Astrocyte of the spinal cord (primary cell): Measurements from ENCODE around the gene NKIRAS2.

Source experiments
- DNase-seq: peaks from one replicate; pipeline ENCODE4 v3.0.0; 2011; ENCODE audit warnings: low read depth, low spot score
- H3K4me3 ChIP-seq: 2 replicates; pipeline ENCODE4 v1.5.1; 2011; ENCODE audit warnings: low read depth, mild to moderate bottlenecking, low read length, moderate library complexity
- in situ Hi-C: cut with HindIII; loops from 2 replicates; pipeline ENCODE4 v1.10.0; 2017; ENCODE audit warnings: low sequenced_read_pairs
- TF ChIP-seq, protein P1 (sequence below): IDR thresholded peaks from 2 replicates; pipeline ENCODE4 v1.5.1; 2012; ENCODE audit warnings: low read depth, mild to moderate bottlenecking, low read length, inconsistent platforms

NKIRAS2 gene

DNA sequence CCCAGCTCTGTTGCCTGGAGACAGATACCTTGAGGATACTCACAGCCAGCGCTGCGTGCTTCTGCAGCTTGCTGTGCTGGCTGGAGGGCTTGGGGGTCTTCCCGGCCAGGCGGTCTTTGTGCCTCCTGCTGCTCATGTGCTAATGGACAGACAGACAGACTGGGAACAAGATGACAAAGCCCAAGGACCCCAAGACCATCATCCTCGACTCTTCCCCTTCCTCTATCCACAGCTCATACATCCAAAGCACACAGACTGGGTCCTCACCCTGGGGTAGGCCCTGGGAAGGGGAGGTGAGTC lies 7.7 kb downstream of the NKIRAS2 start:
- TF ChIP-seq, protein P1, sequence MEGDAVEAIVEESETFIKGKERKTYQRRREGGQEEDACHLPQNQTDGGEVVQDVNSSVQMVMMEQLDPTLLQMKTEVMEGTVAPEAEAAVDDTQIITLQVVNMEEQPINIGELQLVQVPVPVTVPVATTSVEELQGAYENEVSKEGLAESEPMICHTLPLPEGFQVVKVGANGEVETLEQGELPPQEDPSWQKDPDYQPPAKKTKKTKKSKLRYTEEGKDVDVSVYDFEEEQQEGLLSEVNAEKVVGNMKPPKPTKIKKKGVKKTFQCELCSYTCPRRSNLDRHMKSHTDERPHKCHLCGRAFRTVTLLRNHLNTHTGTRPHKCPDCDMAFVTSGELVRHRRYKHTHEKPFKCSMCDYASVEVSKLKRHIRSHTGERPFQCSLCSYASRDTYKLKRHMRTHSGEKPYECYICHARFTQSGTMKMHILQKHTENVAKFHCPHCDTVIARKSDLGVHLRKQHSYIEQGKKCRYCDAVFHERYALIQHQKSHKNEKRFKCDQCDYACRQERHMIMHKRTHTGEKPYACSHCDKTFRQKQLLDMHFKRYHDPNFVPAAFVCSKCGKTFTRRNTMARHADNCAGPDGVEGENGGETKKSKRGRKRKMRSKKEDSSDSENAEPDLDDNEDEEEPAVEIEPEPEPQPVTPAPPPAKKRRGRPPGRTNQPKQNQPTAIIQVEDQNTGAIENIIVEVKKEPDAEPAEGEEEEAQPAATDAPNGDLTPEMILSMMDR, result no peak
- no peak for DNase-seq
- in situ Hi-C loops, result no loop called here
- no peak overlapping the region for H3K4me3 ChIP-seq

DNA sequence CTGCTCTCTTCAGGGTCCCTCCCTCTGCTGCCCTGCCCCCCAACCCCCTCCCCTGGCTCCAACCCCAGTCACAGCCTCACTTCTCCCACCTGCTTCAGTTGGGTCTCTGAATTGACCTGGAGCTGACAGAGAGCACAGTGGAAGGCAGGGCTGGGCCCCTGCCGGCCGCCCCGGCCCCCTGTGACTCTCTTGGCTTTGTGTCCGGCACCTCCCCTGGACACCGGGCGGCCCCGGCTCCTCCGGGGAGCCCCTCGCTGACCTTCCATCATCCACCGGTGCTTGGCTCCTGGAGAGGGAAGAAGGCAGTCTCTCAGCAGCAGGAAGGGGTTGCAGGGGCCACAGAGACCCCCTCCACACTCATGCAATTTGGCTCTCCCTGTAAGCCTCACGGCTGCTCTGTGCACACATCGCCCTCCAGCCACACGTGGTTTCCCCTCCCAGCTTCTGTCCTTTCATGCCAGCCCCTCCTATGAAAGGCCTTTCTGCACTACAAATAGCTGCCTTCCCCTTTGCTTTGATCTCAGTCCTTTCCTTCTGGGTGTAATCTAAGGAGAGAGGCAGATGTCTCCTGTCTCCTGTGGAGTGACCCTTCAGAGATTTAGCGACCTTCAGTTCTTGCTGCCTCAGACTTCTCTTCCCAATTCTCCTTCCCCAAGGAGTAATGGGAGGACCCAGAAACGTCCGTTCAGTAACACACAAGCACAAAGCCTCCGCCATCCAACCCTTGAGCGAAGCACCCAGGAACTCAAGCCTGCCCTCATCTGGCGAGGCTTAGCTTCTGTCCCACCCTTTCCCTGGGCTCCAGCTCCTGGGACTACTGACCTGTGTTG lies 8.3 kb downstream of the NKIRAS2 start:
- DNase-seq, result no peak
- no peak overlapping the region for H3K4me3 ChIP-seq
- TF ChIP-seq, protein P1, result peak; percentile 28
- in situ Hi-C loops, result no loop called here

DNA sequence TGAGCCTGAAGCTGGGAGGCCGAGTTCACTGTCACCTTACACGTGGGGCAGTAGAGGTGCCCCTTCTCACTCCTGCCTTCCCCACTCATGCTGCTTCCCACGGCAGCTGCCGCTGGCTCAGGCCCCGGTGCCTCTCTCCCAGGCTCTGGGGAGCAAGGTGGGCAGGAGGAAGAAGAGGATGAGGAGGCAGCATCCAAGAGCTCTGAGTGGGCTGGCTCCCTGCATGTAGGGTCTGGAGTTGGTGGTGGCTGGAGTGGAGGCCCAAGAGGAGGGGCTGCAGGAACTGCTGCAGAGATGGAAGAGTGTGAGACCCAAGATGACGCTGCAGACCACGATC lies 8.9 kb downstream of the NKIRAS2 start:
- TF ChIP-seq, protein P1, result no peak
- no peak overlapping the region for H3K4me3 ChIP-seq
- in situ Hi-C loops, result no loop called here
- DNase-seq, result no peak

DNA sequence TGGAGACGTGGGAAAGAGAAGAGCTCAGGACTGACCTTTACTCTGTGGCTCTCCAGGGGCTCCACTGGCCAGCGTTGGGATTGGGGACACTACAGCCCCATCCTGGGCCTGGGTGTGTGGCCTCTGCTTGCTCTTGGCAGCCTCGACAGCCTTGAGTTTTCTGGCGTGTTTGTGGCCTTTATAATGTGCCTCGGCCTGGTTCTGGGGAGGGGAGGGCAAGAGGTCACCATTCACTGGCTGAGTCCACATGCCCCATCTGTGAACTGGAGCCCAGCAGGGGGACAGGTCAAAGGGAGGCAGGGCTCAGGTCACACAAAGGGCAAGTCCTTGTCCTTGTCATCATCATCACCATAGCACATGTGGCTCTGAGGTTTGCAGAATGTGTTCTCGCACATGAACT lies 11.7 kb downstream of the NKIRAS2 start:
- in situ Hi-C loops, result no loop called here
- TF ChIP-seq, protein P1, result no peak
- DNase-seq, result no peak
- H3K4me3 ChIP-seq, result no peak overlapping the region

DNA sequence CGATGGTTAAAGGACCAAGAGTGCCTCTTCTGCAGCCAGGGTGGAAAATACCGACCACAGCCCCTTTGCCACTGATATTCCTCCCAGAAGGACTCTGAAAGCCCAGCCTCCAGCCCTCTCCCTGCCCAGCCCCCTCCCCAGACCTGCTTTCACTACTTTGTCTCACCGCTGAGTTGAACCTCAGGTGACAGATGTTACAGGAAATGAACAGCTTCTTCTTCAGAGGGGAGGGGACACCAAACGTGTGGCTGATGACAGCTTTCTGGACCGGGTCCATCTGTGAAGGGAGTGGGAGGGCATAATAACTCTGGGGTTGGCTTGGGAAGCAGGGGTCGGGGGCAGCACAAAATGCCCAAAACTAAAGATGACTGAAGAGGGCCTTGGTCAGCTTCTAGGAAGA lies 14.2 kb downstream of the NKIRAS2 start:
- TF ChIP-seq, protein P1, result no peak
- DNase-seq, result no peak
- no peak overlapping the region for H3K4me3 ChIP-seq
- in situ Hi-C loops, result no loop called here

DNA sequence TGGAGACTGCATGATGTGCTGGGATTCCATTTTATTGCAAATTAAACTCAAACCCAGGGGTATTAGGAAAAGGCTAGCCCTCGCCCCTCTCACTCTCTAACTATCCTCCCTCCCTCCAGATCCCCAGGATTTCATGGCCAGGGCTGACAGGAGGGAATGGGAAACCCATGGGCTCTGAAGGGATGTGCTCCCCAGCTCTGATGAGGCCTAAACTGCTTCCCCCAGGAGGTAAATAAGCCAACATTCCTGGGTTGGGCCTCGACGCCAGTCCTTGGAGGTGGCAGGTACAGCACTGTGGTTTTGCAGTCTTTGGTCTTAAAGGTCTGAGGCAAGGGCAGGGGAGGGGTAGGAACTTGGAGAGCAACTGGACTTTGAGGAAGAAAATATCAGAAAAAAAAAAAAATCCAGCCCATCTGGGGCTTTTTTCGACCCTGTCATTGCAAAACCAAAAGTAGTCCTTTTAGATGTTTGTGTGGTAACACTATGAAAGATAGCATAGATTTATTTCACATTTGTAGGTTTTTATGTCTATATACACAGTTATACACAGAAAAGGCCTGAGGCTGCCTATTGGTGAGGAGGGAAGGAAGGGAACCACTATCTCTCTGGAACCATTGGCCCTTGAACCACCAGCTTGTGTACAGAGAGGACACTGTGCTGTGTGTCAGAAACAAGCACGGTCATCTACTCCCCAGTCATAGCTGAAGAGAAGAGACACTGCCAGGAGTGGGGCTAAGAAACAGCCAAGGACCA lies 18.5 kb downstream of the NKIRAS2 start:
- TF ChIP-seq, protein P1, result no peak
- no peak for DNase-seq
- in situ Hi-C loops, result no loop called here
- no peak overlapping the region for H3K4me3 ChIP-seq
